ENCODE results near the gene TPI1.
A peak's percentile ranks its signal among the peaks of the same experiment; 100 is the strongest.
"Not testable (repeated sequence)": the region's sequence is repeated elsewhere in the genome, so short reads cannot be mapped to it uniquely, and the experiment has no call there.

The TPI1 gene

GRCh38 chr12:6894321-6894720 lies 27.0 kb downstream of the TPI1 start:
- no peak for DNase-seq (ENCODE audit: low spot score)

GRCh38 chr12:6896846-6897435 lies 29.6 kb downstream of the TPI1 start:
- DNase-seq (ENCODE audit: low spot score), result no peak

DNA sequence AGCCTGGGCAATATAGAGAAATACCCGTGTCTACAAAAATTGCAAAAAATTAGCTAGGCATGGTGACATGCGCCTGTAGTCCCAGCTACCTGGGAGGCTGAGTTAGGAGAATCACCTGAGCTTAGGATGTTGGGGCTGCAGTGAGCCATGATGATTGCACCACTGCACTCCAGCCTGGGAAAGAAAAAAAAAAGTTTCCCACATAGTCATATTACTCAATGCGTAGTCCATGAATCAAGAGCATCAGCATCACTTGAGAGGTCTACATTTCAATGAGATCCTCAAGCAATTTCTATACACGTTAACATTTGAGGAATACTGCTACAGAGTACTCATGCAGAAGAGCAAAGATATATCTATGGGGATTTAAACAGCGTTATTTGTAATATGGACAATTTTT lies 32.1 kb downstream of the TPI1 start:
- no peak for DNase-seq (ENCODE audit: low spot score)

DNA sequence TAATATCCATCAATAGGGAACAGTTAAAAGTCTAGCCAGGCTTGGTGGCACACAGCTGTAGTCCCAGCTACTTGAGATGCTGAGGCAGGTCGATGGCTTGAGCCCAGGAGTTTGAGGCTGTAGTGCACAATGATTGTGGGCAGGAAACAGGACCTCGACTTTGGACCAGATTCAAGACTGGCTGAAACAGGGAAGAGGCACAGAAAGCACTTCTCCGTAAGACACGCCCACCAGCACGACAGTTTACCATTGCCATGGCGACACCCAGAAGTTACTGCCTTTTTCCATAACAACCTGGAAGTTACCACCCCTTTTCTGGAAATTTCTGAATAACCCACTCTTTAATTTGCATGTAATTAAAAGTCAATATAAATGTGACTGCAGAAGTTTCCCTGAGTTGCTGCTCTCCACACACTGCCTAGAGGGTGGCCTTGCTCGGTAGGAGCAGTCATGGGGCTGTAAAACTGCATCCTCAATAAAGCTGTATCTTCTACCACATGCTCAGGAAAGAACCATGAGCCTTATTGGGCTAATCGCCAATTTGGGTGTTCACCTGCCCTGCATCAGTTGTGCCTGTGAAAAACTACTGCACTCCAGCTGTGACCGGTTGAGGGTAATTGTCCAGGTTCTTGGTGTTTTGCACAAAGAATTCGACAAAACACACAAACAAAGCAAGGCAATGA lies 32.6 kb downstream of the TPI1 start:
- no peak for DNase-seq (ENCODE audit: low spot score)

DNA sequence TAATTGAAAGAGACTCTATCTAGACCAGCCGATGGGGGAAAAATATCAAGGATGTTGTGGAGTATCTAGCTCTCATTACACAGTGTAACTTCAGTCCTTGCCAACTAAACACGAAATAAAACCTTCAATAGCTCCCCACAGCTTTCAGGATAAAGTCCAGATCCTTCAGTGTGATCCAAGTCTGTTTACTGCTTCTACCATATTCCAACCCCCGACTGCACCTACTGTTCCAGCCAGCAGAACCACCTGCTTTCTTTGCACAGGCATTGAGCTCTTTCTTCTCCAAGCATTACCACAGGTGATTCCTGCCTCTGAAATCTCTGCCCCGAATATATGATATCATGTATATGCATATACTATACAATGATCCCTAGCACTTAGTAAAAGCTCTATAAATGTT lies 35.1 kb downstream of the TPI1 start:
- DNase-seq (ENCODE audit: low spot score), result no peak

- DNase-seq (ENCODE audit: low spot score), result no peak
These were observed 36.4 kb downstream of the TPI1 start for GRCh38 chr12:6903722-6904121.

DNA sequence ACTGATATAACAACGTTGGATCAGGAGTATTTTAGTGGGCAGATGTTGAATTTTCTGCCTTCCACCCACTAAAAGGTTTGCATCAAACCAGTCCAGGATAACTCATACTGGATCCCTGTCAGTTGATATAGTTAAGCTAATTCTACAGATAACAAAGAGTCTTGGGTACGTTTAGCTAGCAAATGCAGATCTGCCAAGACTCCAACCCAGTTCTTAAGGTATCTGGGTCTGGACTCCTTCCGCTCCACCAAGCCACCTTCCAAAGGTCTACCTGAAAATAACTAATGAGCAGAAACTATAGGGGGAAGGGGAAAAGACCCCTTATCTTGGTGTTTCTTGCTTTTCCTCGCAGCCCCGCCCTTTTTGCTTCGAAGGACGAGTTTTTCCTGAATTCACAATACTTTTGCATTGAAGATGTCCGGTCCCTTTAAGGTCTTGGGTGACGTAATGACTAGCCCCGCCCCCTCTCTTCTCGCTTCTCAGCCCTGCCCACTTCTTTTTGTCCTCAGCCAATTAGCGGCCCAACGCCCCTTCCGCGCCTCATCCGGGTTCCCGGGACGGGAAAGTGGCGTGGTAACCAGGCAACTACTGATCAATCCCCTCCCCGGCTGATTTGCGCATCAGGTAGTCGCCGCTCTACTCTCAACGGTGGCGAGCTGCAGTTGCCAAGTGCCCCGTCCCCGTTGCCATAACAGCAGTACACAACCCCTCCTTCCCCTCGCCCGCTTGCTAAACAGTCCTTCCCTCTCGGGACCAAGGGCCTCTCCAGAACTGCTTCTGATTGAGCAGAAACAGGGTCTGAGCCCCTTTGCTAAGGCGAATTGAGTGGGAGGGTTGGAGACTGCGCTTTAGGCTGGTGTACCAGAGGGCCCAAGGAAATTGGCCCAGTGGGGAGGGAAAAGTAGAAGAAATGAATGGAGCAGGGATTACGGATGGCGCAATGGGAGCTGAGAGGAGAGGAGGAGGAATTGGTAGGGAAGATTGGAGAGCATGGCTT lies 37.2 kb downstream of the TPI1 start, which contains the start of gene LRRC23:
Gene LRRC23 (plus strand): TSS at position 543 of the 997 bp plus-strand sequence. CDS start 812 bp downstream, outside the sequence.
- peak; percentile 96 for DNase-seq (ENCODE audit: low spot score)

GRCh38 chr12:6905414-6906040 lies 38.2 kb downstream of the TPI1 start:
- no peak for DNase-seq (ENCODE audit: low spot score)

DNA sequence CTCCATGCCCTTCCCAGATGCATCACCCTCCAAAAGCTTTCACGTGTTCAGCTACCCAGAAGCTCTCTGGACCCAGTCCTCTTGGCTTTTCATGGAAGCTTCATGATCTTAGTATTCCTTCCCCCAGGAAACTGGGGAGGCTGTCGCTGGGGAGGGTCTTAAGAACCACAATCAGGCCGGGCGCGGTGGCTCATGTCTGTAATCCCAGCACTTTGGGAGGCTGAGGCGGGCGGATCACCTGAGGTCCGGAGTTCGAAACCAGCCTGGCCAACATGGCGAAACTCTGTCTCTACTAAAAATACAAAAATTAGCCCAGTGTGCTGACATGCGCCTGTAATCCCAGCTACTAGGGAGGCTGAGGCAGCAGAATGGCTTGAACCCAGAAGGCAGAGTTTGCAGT lies 40.8 kb downstream of the TPI1 start:
- DNase-seq (ENCODE audit: low spot score), result not testable (repeated sequence)

DNA sequence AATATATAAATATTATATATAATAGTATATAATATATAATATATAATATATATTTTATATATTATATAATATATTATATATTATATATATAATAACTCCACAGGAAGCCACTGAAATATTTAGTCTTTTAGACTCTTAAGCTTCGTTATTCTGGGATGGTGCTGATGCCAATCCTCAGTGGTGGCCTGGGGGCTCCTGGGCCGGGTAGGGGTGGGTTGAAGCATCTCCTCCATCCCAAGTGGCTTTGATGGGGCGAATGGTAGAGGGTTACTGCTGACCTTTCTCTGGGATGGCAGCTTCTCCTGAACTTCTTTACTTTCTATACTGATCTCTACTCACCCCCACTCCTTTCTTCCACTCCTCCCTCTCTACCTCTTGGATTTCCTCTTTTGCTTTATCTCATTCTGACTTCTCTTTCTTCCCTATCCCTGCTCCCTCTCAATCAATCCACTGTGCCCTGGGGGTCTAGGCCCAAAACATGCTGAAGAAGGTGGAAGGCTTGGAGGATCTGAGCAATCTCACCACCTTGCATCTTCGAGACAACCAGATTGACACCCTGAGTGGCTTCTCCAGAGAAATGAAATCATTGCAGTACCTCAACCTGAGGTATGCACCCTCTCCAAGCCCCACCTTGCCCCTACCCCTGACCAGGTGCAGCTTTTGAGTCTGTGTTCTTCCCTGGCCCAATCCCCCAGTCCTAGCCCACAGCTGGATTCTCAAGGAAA lies 42.3 kb downstream of the TPI1 start:
- no peak for DNase-seq (ENCODE audit: low spot score)

GRCh38 chr12:6912164-6912935 lies 45.0 kb downstream of the TPI1 start:
- DNase-seq (ENCODE audit: low spot score), result no peak

GRCh38 chr12:6914246-6914946 lies 47.1 kb downstream of the TPI1 start, which contains the start of gene ENO2:
TSS of gene ENO2 (plus strand) at chr12:6914580. CDS start at chr12:6915833, 1,253 bp downstream.
- peak; percentile 86 for DNase-seq (ENCODE audit: low spot score)

DNA sequence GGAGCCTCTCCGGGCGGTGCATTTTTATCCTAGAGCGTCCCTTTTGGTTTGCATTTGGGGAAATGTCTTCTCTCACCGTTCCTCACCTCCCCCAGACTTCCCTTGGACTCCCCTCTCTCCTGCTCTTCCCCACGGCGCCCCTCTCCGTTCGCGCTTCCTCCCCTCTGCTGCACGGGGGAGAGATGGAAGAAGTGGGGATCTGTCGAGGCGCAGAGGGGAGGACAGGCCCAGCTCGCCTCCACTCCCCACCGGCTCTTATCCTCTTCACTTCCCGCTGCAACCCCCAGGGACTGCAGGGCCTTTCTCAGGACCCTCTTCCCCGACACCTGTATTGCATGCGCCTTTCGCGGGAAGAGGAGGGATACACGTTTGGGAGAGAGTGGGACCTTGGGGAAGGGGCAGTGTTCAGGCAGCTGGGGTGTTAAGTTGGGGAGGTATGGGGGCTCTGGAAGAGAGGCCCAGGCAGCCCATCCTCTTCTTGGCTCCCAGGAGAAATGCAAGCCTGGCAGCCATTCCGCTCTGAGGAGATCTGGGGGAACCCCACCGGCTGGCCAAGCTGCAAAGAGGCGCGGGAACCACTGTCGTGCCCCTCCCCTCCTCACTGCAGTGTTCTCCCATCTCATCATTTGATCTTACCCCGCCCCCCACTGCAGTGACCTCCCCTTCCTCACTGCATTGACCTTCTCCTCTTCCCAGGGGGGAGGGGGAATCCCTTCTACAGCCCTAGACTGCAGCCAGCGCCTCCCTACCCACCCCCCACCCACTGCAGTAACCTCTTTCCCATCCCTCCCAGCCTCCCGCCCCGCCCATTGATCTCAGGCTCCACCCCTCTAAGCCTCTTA lies 47.8 kb downstream of the TPI1 start:
- no peak for DNase-seq (ENCODE audit: low spot score)

- no peak for DNase-seq (ENCODE audit: low spot score)
These were observed 48.5 kb downstream of the TPI1 start for GRCh38 chr12:6915789-6916285.

DNA sequence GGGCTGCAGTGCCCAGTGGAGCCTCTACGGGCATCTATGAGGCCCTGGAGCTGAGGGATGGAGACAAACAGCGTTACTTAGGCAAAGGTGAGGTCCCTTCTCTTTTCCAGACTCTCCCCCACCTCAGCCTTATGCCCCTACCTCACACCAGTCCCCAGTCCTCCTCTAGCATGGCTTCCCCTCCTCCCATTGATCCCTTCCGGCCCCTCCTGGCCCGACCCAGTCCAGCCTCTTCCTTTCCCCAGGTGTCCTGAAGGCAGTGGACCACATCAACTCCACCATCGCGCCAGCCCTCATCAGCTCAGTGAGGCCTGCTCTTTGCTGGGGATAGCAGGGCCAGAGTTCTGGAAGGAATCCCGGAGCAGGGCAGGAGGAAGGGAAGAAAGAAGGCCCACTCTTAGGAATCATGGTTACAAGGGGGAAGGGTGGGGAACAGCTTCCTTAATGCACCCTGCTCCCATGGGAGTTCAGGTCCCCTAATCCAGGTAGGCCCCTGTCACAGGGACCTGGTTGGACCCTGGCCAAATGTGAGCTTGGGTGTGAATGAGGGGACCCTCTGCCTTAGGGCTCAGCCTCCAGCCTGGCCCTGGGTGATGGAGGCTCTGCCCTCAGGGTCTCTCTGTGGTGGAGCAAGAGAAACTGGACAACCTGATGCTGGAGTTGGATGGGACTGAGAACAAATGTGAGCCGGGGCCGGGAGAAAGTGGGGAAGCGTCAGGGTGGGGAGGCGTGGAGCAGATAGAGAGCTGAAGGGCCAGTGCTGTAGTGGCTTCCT lies 49.3 kb downstream of the TPI1 start:
- no peak for DNase-seq (ENCODE audit: low spot score)

- DNase-seq (ENCODE audit: low spot score), result no peak
These were observed 50.3 kb downstream of the TPI1 start for GRCh38 chr12:6917491-6918231.

GRCh38 chr12:6919588-6919987 lies 52.3 kb downstream of the TPI1 start:
- DNase-seq (ENCODE audit: low spot score), result no peak
